Adrenal gland (tissue), 5 donors: ENCODE measurements around the gene BCL6.

ENCODE experiments used
- POLR2A ChIP-seq, 2 donors: fragments of 450-650 bp; IDR thresholded peaks; one replicate each; pipeline ENCODE4 v1.6.1; 2017; ENCODE audit warnings: antibody characterized with exemption in 2 of 2, mild to moderate bottlenecking in 2 of 2, moderate library complexity in 1 of 2
- TF ChIP-seq, protein P1 (sequence below), 6 experiments: fragments of 450-650 bp in 4 of 6; fragments of 200-600 bp in 2 of 6; sonication (generic) in 1 of 6; IDR thresholded peaks; 1 replicate in 5 of 6; 2 replicates in 1 of 6; pipeline versions ENCODE4 v1.5.1 to v1.8.0; 2016 to 2021; ENCODE audit warnings: antibody characterized with exemption in 6 of 6, mild to moderate bottlenecking in 2 of 6, moderate library complexity in 1 of 6
- donor health status: DM: no; HTN: no; CAD: no.

DNA sequence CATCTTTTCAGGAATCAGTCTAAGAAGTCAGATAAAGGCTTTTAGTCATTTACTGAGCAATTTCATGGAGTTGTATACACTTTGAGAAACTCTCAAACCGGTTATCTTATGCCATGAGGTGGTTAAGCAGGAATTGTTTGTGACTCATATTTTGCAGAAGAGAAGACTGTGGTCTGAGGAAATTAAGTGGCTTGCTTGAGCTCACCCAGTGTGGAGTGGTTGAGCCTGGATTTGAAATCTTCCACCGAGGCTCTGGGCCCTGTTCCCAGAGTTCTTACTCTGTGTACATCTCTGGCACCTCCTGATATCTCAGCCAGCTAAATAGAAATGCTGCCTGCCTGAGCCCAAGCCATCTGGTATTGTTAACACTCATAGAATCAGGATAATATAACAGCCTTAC is 37.8 kb upstream of the BCL6 start:
- TF ChIP-seq, protein P1, sequence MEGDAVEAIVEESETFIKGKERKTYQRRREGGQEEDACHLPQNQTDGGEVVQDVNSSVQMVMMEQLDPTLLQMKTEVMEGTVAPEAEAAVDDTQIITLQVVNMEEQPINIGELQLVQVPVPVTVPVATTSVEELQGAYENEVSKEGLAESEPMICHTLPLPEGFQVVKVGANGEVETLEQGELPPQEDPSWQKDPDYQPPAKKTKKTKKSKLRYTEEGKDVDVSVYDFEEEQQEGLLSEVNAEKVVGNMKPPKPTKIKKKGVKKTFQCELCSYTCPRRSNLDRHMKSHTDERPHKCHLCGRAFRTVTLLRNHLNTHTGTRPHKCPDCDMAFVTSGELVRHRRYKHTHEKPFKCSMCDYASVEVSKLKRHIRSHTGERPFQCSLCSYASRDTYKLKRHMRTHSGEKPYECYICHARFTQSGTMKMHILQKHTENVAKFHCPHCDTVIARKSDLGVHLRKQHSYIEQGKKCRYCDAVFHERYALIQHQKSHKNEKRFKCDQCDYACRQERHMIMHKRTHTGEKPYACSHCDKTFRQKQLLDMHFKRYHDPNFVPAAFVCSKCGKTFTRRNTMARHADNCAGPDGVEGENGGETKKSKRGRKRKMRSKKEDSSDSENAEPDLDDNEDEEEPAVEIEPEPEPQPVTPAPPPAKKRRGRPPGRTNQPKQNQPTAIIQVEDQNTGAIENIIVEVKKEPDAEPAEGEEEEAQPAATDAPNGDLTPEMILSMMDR (IDR thresholded peaks at IDR 0.05) = no peak
- TF ChIP-seq POLR2A (IDR thresholded peaks at IDR 0.05) = no peak
